SK-N-DZ (cell line): ENCODE data around the gene NIN.

ENCODE experiments used
- DNase-seq: peaks from one replicate; pipeline ENCODE4 v3.0.0-alpha.2; 2015; ENCODE audit warnings: low spot score

The NIN gene

GRCh38 chr14:50837850-50838470, 7.0 kb upstream of the NIN start:
- no peak for DNase-seq

GRCh38 chr14:50837271-50837670, 6.3 kb upstream of the NIN start:
- no peak for DNase-seq

- no peak for DNase-seq
These were observed 5.6 kb upstream of the NIN start for GRCh38 chr14:50836515-50836914.

GRCh38 chr14:50835280-50835679, 4.3 kb upstream of the NIN start:
- no peak for DNase-seq

GRCh38 chr14:50834802-50835276, 3.9 kb upstream of the NIN start:
- DNase-seq = no peak

- DNase-seq = no peak
These were observed 2.1 kb upstream of the NIN start for GRCh38 chr14:50832935-50833630.

- peak; percentile 35 for DNase-seq
These were observed 785 bp upstream of the NIN start for GRCh38 chr14:50831726-50832168.

GRCh38 chr14:50830044-50830931, 674 bp downstream of the NIN start:
- peak; percentile 52 for DNase-seq

GRCh38 chr14:50829489-50830043, 1.4 kb downstream of the NIN start:
- DNase-seq = peak; percentile 16

GRCh38 chr14:50828721-50829488, 2.1 kb downstream of the NIN start:
- no peak for DNase-seq

GRCh38 chr14:50826681-50827080, 4.3 kb downstream of the NIN start:
- no peak for DNase-seq

GRCh38 chr14:50825307-50825706, 5.7 kb downstream of the NIN start:
- no peak for DNase-seq

GRCh38 chr14:50823762-50824636, 7.0 kb downstream of the NIN start:
- no peak for DNase-seq

- DNase-seq = no peak
These were observed 7.8 kb downstream of the NIN start for GRCh38 chr14:50823051-50823761.

- no peak for DNase-seq
These were observed 8.4 kb downstream of the NIN start for GRCh38 chr14:50822501-50823042.

GRCh38 chr14:50821510-50822464, 9.2 kb downstream of the NIN start:
- no peak for DNase-seq

GRCh38 chr14:50820786-50821509, 10.0 kb downstream of the NIN start:
- DNase-seq = no peak
